NB4 (cell line): ENCODE results near the gene CTTN.
"Not testable (repeated sequence)": the region's sequence is repeated elsewhere in the genome, so short reads cannot be mapped to it uniquely, and the experiment has no call there.

ENCODE experiments used
- DNase-seq: peaks from one replicate; pipeline ENCODE4 v3.0.0; 2010; ENCODE audit warnings: low read depth
- H3K4me3 ChIP-seq: one replicate; pipeline ENCODE4 v1.5.1; 2011; ENCODE audit warnings: mild to moderate bottlenecking, low read depth, low read length, moderate library complexity
- MYC ChIP-seq: IDR thresholded peaks from 2 replicates; pipeline ENCODE4 v1.6.1; 2011; ENCODE audit warnings: low read depth, low read length
- POLR2A ChIP-seq: IDR thresholded peaks from 2 replicates; pipeline ENCODE4 v1.6.1; 2011; ENCODE audit warnings: mild to moderate bottlenecking; ENCODE audit not compliant: insufficient read length; ENCODE audit errors: extremely low read depth
- TF ChIP-seq, protein P1 (sequence below): IDR thresholded peaks from one replicate; pipeline ENCODE4 v1.5.1; 2012; ENCODE audit warnings: low read depth, low read length
- TF ChIP-seq, protein P2 (sequence below): IDR thresholded peaks from 2 replicates; pipeline ENCODE4 v1.6.1; 2011; ENCODE audit warnings: low read depth, low read length

Gene CTTN

DNA sequence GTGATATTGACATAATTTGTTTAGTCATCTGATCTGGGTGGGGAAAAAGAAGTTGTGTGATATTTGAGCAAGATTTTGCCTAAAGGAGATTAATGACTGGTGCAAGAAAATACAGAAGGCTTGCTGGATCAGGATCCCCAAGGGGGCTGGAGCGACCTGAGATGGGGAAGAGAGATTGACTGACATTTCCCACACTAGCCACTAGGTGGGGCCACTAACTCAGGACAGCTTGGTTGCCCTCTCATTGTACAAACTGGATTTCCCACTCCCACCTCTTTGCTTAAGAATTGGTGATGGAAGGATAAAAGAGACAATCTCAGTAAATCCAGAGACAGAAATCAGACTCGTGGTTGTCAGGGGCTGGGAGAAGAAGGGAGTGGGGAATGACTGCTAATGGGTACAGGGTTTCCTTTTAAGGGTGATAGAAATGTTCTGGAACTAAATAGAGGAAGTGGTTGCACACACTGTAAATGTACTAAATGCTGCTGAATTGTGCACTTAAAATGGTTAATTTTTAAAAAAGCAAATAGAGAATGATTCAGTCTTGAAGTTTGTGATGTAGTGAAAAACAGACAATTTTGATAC is 50.7 kb downstream of the CTTN start:
- no peak overlapping the region for H3K4me3 ChIP-seq
- TF ChIP-seq, protein P1, sequence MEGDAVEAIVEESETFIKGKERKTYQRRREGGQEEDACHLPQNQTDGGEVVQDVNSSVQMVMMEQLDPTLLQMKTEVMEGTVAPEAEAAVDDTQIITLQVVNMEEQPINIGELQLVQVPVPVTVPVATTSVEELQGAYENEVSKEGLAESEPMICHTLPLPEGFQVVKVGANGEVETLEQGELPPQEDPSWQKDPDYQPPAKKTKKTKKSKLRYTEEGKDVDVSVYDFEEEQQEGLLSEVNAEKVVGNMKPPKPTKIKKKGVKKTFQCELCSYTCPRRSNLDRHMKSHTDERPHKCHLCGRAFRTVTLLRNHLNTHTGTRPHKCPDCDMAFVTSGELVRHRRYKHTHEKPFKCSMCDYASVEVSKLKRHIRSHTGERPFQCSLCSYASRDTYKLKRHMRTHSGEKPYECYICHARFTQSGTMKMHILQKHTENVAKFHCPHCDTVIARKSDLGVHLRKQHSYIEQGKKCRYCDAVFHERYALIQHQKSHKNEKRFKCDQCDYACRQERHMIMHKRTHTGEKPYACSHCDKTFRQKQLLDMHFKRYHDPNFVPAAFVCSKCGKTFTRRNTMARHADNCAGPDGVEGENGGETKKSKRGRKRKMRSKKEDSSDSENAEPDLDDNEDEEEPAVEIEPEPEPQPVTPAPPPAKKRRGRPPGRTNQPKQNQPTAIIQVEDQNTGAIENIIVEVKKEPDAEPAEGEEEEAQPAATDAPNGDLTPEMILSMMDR, result peak; percentile 70
- TF ChIP-seq, protein P2, sequence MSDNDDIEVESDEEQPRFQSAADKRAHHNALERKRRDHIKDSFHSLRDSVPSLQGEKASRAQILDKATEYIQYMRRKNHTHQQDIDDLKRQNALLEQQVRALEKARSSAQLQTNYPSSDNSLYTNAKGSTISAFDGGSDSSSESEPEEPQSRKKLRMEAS, result no peak
- TF ChIP-seq POLR2A (no peak), MYC (no peak)
- DNase-seq, result peak; percentile 31

DNA sequence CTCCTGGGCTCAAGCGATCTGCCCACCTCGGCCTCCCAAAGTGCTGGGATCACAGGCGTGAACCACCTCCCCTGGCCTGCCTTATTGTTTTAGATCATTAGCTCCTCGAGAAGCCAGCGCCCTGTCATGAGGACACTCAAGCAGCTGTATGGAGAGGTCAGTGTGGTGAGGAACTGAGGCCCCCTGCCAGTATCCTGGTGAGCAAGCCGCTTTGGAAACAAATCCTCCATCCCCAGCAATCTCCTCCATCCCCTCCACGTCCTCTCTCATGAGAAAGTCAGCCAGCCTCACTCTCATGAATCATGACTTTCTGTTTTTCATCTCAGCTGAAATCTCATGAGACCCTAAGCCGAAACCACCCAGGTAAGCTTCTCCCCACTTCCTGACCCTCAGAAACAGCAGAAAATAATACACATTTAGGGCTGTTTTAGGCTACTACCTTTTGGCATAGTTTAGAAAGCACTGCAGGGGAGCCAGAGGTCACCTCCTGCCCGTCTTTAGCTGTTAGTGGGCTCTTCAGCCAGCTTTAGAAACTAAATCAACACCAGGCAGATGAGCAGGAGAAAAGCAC is 56.0 kb downstream of the CTTN start:
- TF ChIP-seq MYC (no peak), POLR2A (no peak)
- TF ChIP-seq, protein P2, result no peak
- TF ChIP-seq, protein P1, result no peak
- DNase-seq, result no peak
- H3K4me3 ChIP-seq, result no peak overlapping the region

DNA sequence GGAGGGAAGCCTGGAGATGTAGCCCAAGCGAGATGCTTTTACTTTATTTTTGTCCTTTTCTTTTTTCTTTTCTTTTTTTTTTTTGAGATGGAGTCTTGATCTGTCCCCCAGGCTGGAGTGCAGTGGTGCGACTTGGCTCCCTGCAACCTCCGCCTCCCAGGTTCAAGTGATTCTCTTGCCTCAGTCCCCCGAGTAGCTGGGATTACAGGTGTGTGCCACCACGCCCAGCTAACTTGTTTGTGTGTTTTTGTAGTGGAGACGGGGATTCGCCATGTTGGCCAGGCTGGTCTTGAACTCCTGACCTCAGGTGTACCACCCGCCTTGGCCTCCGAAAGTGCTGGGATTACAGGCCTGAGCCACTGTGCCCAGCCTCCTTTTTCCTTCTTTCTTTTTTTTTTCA is 56.5 kb downstream of the CTTN start:
- not testable (repeated sequence) for H3K4me3 ChIP-seq, DNase-seq

DNA sequence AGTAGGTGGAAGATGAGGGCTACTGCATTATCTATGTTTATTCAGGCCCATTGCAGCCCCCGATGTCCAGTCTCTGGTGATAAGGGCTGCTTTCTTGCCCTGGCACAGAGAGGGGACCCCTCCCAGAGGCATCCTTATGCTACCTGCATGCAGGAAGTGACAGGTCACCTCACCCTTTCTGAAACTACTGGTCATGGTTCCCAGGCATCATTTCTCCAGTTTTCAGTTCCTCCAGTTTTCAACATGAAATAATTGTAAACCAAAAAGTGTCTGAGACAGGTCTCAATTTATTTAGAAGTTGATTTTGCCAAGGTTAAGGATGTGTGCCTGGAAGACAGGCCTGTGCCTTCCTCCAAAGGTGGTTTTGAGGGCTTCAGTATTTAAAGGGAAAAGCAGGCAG is 57.0 kb downstream of the CTTN start:
- TF ChIP-seq, protein P2, result no peak
- TF ChIP-seq MYC, result no peak
- TF ChIP-seq, protein P1, result no peak
- no peak for TF ChIP-seq POLR2A
- DNase-seq, result no peak
- H3K4me3 ChIP-seq, result no peak overlapping the region

DNA sequence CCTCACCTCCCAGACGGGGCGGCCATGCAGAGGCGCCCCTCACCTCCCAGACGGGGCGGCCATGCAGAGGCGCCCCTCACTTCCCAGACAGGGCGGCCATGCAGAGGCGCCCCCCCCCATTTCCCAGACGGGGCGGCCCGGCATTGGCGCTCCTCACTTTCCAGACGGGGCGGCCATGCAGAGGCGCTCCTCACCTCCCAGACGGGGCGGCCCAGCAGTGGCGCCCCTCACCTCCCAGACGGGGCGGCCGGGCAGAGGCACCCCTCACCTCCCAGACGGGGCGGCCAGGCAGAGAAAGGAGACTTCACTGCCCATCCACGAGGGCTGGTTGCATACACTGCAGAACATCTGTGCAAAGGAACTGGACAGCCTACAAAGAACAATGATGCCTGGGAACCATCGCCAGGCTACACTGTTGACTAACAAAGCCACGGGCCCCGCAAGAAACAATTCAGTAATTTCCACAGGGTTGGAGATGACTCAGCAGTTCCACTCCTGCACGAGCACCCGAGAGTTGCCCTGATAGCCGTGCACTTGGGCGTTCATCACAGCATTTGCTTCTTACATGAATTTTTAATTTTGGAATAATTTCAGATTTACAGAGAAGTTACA is 58.7 kb downstream of the CTTN start:
- peak; percentile 40 for DNase-seq

DNA sequence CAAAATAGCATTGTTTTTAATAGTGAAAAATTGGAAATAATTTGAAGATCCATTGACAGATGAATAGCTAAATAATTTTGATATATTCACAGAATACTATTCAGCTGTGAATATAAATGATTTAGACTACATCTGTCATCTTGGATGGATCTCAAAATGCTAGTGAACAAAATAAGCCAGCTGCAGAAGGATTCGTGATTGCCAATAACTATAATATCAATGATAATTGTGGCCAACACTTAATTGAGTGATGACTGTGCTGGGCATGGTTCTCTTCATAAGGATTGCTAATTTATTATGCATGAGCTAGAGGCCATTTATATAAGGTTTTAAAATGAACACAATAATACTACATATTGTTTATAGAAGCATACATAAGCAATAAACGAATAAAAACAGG is 60.4 kb downstream of the CTTN start:
- H3K4me3 ChIP-seq, result no peak overlapping the region
- no peak for DNase-seq
- TF ChIP-seq, protein P2, result no peak
- TF ChIP-seq MYC, result no peak
- no peak for TF ChIP-seq POLR2A
- TF ChIP-seq, protein P1, result no peak

More for the DNA sequence above, 58.7 kb downstream of the CTTN start:
- TF ChIP-seq MYC (no peak), POLR2A (no peak)
- TF ChIP-seq, protein P2, result no peak
- TF ChIP-seq, protein P1, result no peak
- no peak overlapping the region for H3K4me3 ChIP-seq
